ENCODE results near the gene CDSN.

DNA sequence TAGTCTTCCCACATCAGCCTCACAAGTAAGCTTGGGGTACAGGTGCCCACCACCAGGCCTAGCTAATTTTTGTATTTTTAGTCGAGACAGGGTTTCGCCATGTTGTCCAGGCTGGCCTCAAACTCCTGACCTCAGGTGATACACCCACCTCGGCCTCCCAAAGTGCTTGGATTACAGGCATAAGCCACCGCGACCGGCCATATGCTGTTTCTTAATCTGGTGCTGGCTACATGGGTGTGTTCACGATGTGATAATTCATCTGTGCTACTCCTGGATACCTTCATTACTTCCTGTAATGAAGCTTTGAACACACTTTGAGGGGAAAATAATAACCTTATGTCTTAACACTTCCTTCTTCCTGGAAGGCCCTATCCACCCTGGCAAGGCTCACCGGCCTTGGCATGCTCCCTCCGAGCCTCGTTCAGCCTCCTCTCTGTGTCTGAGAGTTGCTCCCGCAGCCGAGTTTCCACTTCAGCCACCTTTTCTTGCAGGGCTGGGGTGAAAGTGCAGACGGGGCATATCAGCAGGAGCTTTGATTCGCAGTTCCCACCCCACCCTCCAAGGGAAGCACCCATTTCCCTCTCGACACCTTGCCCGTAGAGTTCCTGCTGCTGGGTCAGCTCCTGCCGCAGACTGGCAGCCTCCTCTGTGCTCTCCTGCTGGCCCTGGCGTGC is 24.2 kb upstream of the CDSN start:
- TF ChIP-seq ISL1 (CRISPR knock-in tag; IDR thresholded peaks at IDR 0.05) (no peak), TCF4 (CRISPR knock-in tag; IDR thresholded peaks at IDR 0.05; ENCODE audit: borderline replicate concordance) (no peak), RARB (CRISPR knock-in tag; IDR thresholded peaks at IDR 0.05) (no peak)
- TF ChIP-seq, protein P1, sequence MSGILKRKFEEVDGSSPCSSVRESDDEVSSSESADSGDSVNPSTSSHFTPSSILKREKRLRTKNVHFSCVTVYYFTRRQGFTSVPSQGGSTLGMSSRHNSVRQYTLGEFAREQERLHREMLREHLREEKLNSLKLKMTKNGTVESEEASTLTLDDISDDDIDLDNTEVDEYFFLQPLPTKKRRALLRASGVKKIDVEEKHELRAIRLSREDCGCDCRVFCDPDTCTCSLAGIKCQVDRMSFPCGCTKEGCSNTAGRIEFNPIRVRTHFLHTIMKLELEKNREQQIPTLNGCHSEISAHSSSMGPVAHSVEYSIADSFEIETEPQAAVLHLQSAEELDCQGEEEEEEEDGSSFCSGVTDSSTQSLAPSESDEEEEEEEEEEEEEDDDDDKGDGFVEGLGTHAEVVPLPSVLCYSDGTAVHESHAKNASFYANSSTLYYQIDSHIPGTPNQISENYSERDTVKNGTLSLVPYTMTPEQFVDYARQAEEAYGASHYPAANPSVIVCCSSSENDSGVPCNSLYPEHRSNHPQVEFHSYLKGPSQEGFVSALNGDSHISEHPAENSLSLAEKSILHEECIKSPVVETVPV (CRISPR knock-in tag; IDR thresholded peaks at IDR 0.05), result no peak
